ENCODE results near the gene KRT3.

Gene KRT3

GRCh38 chr12:52833922-52834726 is 38.2 kb upstream of the KRT3 start, which contains the start of gene KRT79:
Gene KRT79 (minus strand): TSS chr12:52834311. CDS start chr12:52834260, 51 bp downstream.
- Histone ChIP-seq H3K27me3 (peaks cover 4% of the 10 kb centered on the region), H3K4me3 (ENCODE audit: low read depth in 1 of 2, low read length in 1 of 2) (no peak within 1 kb of the TSS), H3K36me3 (no peaks in the 10 kb centered on the region), H3K9me3 (no peaks in the 10 kb centered on the region), H3K4me1 (ENCODE audit: control insufficient read depth in 1 of 2, insufficient read depth in 1 of 2, low read depth in 1 of 2, low read length in 1 of 2) (no peaks in the 10 kb centered on the region), H3K27ac (no peak within 1 kb of the TSS)
- no peak for TF ChIP-seq CTCF (IDR thresholded peaks at IDR 0.05)

- Histone ChIP-seq H3K4me1 (ENCODE audit: control insufficient read depth in 1 of 2, insufficient read depth in 1 of 2, low read depth in 1 of 2, low read length in 1 of 2) (no peaks in the 10 kb centered on the region), H3K9me3 (no peaks in the 10 kb centered on the region), H3K4me3 (ENCODE audit: low read depth in 1 of 2, low read length in 1 of 2) (no peak overlapping the region), H3K27ac (no peak overlapping the region), H3K27me3 (no peaks in the 10 kb centered on the region), H3K36me3 (no peaks in the 10 kb centered on the region)
- no peak for TF ChIP-seq CTCF (IDR thresholded peaks at IDR 0.05)
These were observed 37.3 kb upstream of the KRT3 start for GRCh38 chr12:52832985-52833905.

GRCh38 chr12:52832451-52832850 is 36.5 kb upstream of the KRT3 start:
- Histone ChIP-seq H3K4me1 (ENCODE audit: control insufficient read depth in 1 of 2, insufficient read depth in 1 of 2, low read depth in 1 of 2, low read length in 1 of 2) (no peaks in the 10 kb centered on the region), H3K4me3 (ENCODE audit: low read depth in 1 of 2, low read length in 1 of 2) (no peak overlapping the region), H3K9me3 (no peaks in the 10 kb centered on the region), H3K27ac (no peak overlapping the region), H3K36me3 (no peaks in the 10 kb centered on the region), H3K27me3 (no peaks in the 10 kb centered on the region)
- no peak for TF ChIP-seq CTCF (IDR thresholded peaks at IDR 0.05)

GRCh38 chr12:52831251-52831650 is 35.3 kb upstream of the KRT3 start:
- H3K9me3 ChIP-seq: no peaks in the 10 kb centered on the region
- no peaks in the 10 kb centered on the region for H3K4me1 ChIP-seq (ENCODE audit: control insufficient read depth in 1 of 2, insufficient read depth in 1 of 2, low read depth in 1 of 2, low read length in 1 of 2)
- no peak for TF ChIP-seq CTCF (IDR thresholded peaks at IDR 0.05)
- H3K36me3 ChIP-seq: no peaks in the 10 kb centered on the region
- no peak overlapping the region for H3K4me3 ChIP-seq (ENCODE audit: low read depth in 1 of 2, low read length in 1 of 2)
- no peak overlapping the region for H3K27ac ChIP-seq
- H3K27me3 ChIP-seq: no peaks in the 10 kb centered on the region

GRCh38 chr12:52829986-52830770 is 34.3 kb upstream of the KRT3 start:
- no peak for TF ChIP-seq CTCF (IDR thresholded peaks at IDR 0.05)
- Histone ChIP-seq H3K27me3 (no peaks in the 10 kb centered on the region), H3K36me3 (no peaks in the 10 kb centered on the region)

More at GRCh38 chr12:52829986-52830770, 34.3 kb upstream of the KRT3 start:
- Histone ChIP-seq H3K4me1 (ENCODE audit: control insufficient read depth in 1 of 2, insufficient read depth in 1 of 2, low read depth in 1 of 2, low read length in 1 of 2) (no peaks in the 10 kb centered on the region), H3K9me3 (no peaks in the 10 kb centered on the region), H3K4me3 (ENCODE audit: low read depth in 1 of 2, low read length in 1 of 2) (no peak overlapping the region), H3K27ac (no peak overlapping the region)
